ENCODE measurements around the gene ADGRL3.

The ADGRL3 gene

DNA sequence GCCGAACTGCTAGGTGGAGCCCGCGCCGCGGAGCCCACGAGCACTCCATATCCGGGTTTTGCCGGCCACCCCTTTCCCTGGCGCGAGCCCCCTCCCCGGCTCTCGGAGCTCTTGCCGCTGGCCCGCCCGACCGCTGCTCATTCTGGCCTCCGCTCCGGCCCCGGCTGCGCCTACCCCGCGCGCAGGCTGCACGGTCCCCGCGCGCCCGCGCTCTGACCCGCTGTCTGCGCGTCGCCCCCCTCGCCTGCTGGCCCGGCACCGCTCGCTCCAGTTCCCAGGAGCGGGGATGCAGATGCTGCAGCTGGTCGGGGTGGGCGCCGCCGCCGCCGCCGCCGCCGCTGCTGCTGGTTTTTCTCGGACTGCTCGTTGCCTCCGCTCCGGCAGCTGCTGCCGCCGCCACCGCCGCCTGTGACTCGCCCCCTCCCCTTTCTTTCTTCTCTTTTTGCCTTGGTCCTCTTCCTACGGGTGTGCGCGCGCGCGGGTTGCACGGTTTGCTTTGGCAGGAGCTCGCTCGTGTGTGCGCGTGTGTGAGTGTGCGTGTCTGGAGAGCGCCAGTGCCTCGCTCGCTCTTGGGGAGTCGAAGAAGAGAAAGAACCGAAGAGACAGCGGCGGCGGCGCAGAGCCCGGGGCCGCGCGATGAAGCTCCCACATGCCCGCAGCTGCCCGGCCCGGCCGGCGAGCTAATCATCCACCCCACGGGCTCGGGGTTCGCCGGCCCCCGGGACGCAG, at the start of gene ADGRL3:
Gene ADGRL3 (plus strand): TSS at position 140 of the 729 bp plus-strand sequence.
- H3K4me3 ChIP-seq (ENCODE audit: low read depth, low read length) = no peak within 1 kb of the TSS
- TF ChIP-seq, protein P1, sequence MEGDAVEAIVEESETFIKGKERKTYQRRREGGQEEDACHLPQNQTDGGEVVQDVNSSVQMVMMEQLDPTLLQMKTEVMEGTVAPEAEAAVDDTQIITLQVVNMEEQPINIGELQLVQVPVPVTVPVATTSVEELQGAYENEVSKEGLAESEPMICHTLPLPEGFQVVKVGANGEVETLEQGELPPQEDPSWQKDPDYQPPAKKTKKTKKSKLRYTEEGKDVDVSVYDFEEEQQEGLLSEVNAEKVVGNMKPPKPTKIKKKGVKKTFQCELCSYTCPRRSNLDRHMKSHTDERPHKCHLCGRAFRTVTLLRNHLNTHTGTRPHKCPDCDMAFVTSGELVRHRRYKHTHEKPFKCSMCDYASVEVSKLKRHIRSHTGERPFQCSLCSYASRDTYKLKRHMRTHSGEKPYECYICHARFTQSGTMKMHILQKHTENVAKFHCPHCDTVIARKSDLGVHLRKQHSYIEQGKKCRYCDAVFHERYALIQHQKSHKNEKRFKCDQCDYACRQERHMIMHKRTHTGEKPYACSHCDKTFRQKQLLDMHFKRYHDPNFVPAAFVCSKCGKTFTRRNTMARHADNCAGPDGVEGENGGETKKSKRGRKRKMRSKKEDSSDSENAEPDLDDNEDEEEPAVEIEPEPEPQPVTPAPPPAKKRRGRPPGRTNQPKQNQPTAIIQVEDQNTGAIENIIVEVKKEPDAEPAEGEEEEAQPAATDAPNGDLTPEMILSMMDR (IDR thresholded peaks at IDR 0.05; ENCODE audit: low read depth, low read length, missing control alignments) = no peak
- no peak for DNase-seq (ENCODE audit: low read depth)

- TF ChIP-seq, protein P1 (IDR thresholded peaks at IDR 0.05; ENCODE audit: low read depth, low read length, missing control alignments) = no peak
- H3K4me3 ChIP-seq (ENCODE audit: low read depth, low read length) = no peak overlapping the region
- no peak for DNase-seq (ENCODE audit: low read depth)
These were observed 47.7 kb upstream of the ADGRL3 start for GRCh38 chr4:61152433-61152832.

DNA sequence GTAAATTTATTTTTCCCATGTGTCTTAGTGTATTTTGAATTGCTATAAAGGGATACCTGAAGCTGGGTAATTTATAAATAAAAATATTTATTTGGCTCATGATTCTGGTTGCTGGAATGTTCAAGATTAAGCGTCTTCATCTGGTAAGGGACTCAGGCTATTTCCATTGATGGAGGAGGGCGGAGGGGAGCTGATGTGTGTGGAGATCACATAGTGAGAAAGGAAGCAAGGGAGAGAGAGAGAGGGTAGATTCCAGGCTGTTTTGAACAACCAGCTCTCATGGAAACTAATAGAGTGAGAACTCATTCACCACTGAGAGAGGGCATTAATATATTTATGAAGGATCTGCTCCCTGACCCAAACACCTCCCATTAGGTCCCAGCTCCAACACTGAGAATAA, 39.6 kb upstream of the ADGRL3 start:
- H3K4me3 ChIP-seq (ENCODE audit: low read depth, low read length) = no peak overlapping the region
- TF ChIP-seq, protein P1 (IDR thresholded peaks at IDR 0.05; ENCODE audit: low read depth, low read length, missing control alignments) = no peak
- no peak for DNase-seq (ENCODE audit: low read depth)

DNA sequence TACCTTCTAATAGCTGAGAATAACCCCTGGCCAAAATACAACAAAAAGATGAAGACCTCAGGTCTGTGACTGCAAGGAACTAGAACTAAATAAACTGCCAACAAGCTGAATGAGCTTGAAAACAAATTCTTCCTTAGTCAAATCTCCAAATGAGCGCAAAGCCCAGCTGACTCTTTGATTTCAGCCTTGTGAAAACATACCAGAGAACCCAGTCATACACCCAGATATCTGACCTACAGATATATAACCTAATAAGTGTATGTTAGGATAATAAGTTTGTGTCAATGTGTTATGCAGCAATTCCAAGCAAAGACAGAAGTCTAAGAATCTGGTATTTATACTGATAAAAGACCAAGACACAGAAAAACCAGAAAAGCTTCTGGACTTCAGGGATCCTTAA, 38.0 kb upstream of the ADGRL3 start:
- DNase-seq (ENCODE audit: low read depth) = no peak
- TF ChIP-seq, protein P1 (IDR thresholded peaks at IDR 0.05; ENCODE audit: low read depth, low read length, missing control alignments) = no peak
- no peak overlapping the region for H3K4me3 ChIP-seq (ENCODE audit: low read depth, low read length)

DNA sequence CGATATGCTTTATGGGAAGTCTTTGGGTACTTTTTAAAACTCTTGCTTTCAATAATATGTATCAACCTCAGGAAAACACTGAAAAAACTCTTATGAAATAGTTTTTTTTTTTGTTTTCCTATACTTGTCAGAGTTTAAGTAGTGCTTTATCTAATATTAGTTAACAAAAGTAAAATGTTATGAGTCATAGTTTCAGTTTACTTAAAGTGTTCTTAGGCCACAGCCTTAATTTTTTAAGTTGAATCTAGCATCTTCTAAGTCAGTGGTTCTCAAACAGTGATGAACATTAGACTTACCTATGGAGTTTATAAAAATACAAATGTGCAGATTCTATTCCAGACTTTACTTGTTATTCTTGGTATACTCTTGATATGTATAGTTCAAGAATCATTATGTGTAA, 26.3 kb upstream of the ADGRL3 start:
- TF ChIP-seq, protein P1 (IDR thresholded peaks at IDR 0.05; ENCODE audit: low read depth, low read length, missing control alignments) = no peak
- DNase-seq (ENCODE audit: low read depth) = no peak
- no peak overlapping the region for H3K4me3 ChIP-seq (ENCODE audit: low read depth, low read length)

DNA sequence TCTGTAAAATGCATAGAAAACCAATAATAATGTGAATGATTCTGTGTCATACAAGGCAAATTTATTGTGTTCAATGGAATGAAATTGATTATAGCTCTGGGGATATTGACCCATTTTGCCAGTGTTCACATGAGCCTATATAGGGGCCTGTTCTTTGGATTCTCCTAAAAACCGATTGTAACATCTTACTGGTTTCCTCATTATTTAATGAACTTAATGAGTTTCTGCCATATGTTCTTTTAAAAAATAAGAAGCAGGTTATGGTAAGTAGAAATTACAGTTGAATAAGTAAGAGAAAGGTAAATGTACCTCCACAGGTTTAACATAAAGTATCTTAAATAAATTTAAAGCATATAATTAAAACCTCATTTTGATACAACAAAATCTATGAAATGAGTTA, 24.6 kb upstream of the ADGRL3 start:
- no peak for DNase-seq (ENCODE audit: low read depth)
- H3K4me3 ChIP-seq (ENCODE audit: low read depth, low read length) = no peak overlapping the region
- TF ChIP-seq, protein P1 (IDR thresholded peaks at IDR 0.05; ENCODE audit: low read depth, low read length, missing control alignments) = no peak

DNA sequence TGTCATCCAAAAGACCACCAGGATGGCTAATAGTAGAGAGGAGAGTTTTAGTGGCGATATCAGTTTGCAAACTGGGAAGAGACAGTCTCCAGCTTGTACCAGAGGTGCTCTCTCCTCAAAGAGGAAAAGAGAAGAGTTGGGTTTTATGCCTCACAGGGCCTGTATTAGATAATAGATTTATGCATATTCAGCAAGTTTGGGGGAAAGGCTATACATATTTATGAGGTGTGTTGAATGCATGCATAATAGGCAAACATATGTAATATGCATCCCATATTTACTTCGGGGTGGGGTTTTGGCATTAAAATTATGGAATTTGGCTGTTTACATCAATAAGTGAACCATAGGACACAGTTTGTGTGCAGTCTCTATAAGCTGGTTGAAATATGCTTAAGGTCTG, 22.8 kb upstream of the ADGRL3 start:
- no peak overlapping the region for H3K4me3 ChIP-seq (ENCODE audit: low read depth, low read length)
- TF ChIP-seq, protein P1 (IDR thresholded peaks at IDR 0.05; ENCODE audit: low read depth, low read length, missing control alignments) = no peak

More for the DNA sequence above, 22.8 kb upstream of the ADGRL3 start:
- no peak for DNase-seq (ENCODE audit: low read depth)

Measured in GM12864 (cell line).